Upper lobe of left lung (tissue), 6 donors: ENCODE measurements around the gene KRT74. TPM values are rescaled to one million over a fixed set of nuclear protein-coding genes. Genes with fewer than 3 reads are reported as not detected.

Experiments used
- ATAC-seq, 2 donors: fragments of 200-7000 bp; cut with Tn5 transposase; one replicate each; pipeline ENCODE4 v1.9.1; 2022; ENCODE audit warnings: mild to moderate bottlenecking in 2 of 2, moderate library complexity in 2 of 2; ENCODE audit not compliant: low FRiP score in 2 of 2
- DNase-seq, 2 donors: peaks; one replicate each; pipeline ENCODE4 v3.0.0-alpha.2; 2019 to 2020
- H3K27ac ChIP-seq, 4 donors: fragments of 200-600 bp; sonication (generic); one replicate each; pipeline ENCODE4 v1.5.1; 2016 to 2019
- H3K27me3 ChIP-seq, 4 donors: fragments of 200-600 bp; sonication (generic); one replicate each; pipeline ENCODE4 v1.5.1; 2017 to 2019
- H3K36me3 ChIP-seq, 4 donors: fragments of 200-600 bp; sonication (generic); one replicate each; pipeline ENCODE4 v1.5.1; 2016 to 2019
- H3K4me1 ChIP-seq, 4 donors: fragments of 200-600 bp; sonication (generic); one replicate each; pipeline ENCODE4 v1.5.1; 2018 to 2019
- H3K4me3 ChIP-seq, 4 donors: fragments of 200-600 bp; sonication (generic); one replicate each; pipeline ENCODE4 v1.5.1; 2017 to 2019; ENCODE audit warnings: mild to moderate bottlenecking in 2 of 4, moderate library complexity in 1 of 4
- H3K9me3 ChIP-seq, 4 donors: fragments of 200-600 bp; sonication (generic); one replicate each; pipeline ENCODE4 v1.5.1; 2018 to 2019
- EP300 ChIP-seq, 4 donors: sonication (generic); formaldehyde crosslinking; IDR thresholded peaks; one replicate each; pipeline ENCODE4 v1.5.1; 2017; ENCODE audit warnings: antibody characterized with exemption in 4 of 4, control low read depth in 2 of 4
- POLR2A ChIP-seq, 4 donors: fragments of 450-650 bp; IDR thresholded peaks; one replicate each; pipeline ENCODE4 v1.5.1; 2016 to 2017; ENCODE audit warnings: antibody characterized with exemption in 4 of 4, mild to moderate bottlenecking in 2 of 4
- POLR2AphosphoS5 ChIP-seq, 2 donors: sonication (generic); formaldehyde crosslinking; IDR thresholded peaks; one replicate each; pipeline ENCODE4 v1.5.1; 2017; ENCODE audit warnings: antibody characterized with exemption in 2 of 2
- WGBS, 2 donors: methylation state at CpG; one replicate each; pipeline ENCODE4 v1.1.5; 2017 to 2018; 5-methylcytosine and 5-hydroxymethylcytosine counted together
- total RNA-seq, 6 donors: library from RNA; depleted of rRNA in 4 of 6; stranded (reverse); fragments of >200 nt in 4 of 6; gene quantifications; one replicate each; pipeline versions ENCODE4 v1.1.0 to v1.2.1, GENCODE V29; 2016 to 2021
- TF ChIP-seq, protein P1 (sequence below), 6 experiments: fragments of 450-650 bp in 4 of 6; fragments of 200-600 bp in 2 of 6; sonication (generic) in 2 of 6; IDR thresholded peaks; one replicate each; pipeline ENCODE4 v1.5.1; 2016 to 2019; ENCODE audit warnings: antibody characterized with exemption in 6 of 6
- donor health status: DM: no; HTN: no; CAD: no; lungs with moderate emphysema.
- donor health status: DM: no; HTN: yes; CAD: no; lungs with severe emphysema.

KRT74 gene
- total RNA-seq, 6 donors from 2014 or later, result not detected

DNA sequence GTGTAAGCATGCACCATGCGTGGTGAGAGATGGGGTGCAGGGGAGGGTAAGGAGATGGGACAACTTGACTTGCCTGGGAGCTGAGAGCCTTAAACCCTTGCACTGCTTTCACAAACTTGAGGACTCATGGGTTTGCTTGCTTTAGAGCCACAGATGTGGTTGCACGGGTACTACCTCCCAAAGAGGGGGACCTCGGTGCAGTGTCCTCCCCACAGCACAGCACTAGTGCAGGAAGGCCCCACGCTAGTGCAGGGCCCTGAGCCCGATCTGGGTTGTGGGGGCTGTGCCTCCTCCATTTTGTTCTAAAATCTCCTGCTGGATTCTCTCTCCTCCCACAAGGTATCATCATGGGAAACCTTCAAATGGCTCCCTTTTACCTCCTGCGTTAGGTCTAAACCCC lies 16.4 kb upstream of the KRT74 start:
- DNase-seq (no peak), ATAC-seq (no peak)
- Histone ChIP-seq H3K4me3 (no peak overlapping the region), H3K27ac (no peak overlapping the region), H3K27me3 (no peaks in the 10 kb centered on the region), H3K9me3 (no peaks in the 10 kb centered on the region), H3K4me1 (no peaks in the 10 kb centered on the region), H3K36me3 (no peaks in the 10 kb centered on the region)
- TF ChIP-seq POLR2AphosphoS5 (IDR thresholded peaks at IDR 0.05) (no peak), POLR2A (IDR thresholded peaks at IDR 0.05) (no peak), EP300 (IDR thresholded peaks at IDR 0.05) (no peak)
- TF ChIP-seq, protein P1, sequence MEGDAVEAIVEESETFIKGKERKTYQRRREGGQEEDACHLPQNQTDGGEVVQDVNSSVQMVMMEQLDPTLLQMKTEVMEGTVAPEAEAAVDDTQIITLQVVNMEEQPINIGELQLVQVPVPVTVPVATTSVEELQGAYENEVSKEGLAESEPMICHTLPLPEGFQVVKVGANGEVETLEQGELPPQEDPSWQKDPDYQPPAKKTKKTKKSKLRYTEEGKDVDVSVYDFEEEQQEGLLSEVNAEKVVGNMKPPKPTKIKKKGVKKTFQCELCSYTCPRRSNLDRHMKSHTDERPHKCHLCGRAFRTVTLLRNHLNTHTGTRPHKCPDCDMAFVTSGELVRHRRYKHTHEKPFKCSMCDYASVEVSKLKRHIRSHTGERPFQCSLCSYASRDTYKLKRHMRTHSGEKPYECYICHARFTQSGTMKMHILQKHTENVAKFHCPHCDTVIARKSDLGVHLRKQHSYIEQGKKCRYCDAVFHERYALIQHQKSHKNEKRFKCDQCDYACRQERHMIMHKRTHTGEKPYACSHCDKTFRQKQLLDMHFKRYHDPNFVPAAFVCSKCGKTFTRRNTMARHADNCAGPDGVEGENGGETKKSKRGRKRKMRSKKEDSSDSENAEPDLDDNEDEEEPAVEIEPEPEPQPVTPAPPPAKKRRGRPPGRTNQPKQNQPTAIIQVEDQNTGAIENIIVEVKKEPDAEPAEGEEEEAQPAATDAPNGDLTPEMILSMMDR (IDR thresholded peaks at IDR 0.05), result no peak
- WGBS, 2 donors, result 84 to 93% methylated on average over 6 of the region's 6 CpGs

DNA sequence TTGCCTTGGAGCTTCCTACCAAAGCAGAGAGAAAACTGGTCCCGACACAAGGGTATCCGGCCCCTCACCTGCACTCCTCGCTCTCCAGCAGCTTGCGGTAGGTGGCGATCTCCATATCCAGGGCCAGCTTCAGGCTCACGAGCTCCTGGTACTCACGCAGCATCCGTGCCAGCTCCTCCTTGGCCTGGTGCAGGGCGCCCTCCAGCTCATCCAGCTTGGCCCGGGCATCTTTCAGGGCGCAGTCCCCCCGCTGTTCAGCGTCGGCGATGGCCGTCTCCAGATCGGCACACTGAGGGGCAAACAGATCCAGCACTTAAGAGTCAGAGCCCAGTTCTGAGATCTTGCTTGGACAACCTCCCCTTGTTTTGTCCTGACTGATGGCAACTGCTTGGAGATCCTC lies 13.9 kb upstream of the KRT74 start:
- H3K27ac ChIP-seq, result no peak overlapping the region
- H3K9me3 ChIP-seq, result no peaks in the 10 kb centered on the region
- WGBS, 2 donors, result 82 to 89% methylated on average over 15 to 17 of the region's 17 CpGs
- no peaks in the 10 kb centered on the region for H3K27me3 ChIP-seq
- no peak for ATAC-seq
- H3K36me3 ChIP-seq, result no peaks in the 10 kb centered on the region
- TF ChIP-seq, protein P1 (IDR thresholded peaks at IDR 0.05), result no peak
- TF ChIP-seq POLR2AphosphoS5 (IDR thresholded peaks at IDR 0.05) (no peak), POLR2A (IDR thresholded peaks at IDR 0.05) (no peak), EP300 (IDR thresholded peaks at IDR 0.05) (no peak)
- DNase-seq, result no peak
- no peaks in the 10 kb centered on the region for H3K4me1 ChIP-seq
- no peak overlapping the region for H3K4me3 ChIP-seq

DNA sequence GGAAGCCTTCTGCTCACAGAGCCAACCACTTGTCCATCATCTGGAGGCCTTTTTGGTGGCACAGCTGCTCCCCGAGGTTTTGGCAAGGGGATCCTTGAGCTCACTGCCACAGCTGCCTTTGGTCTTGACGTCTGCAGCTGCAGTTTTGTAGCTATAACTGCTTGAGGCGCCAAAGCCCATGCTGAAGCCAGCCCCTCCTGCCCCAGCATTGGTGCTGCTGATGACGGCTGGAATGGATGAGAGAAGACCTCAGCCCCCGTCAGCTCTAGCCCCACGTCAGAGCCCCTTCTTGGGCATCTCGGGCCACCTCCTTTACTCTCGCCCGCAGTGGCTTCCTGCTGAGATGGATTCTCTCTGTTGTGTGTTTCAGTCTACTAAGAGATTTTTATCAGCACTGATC lies 12.3 kb upstream of the KRT74 start:
- H3K27me3 ChIP-seq, result no peaks in the 10 kb centered on the region
- no peak overlapping the region for H3K27ac ChIP-seq
- ATAC-seq, result no peak
- H3K4me1 ChIP-seq, result no peaks in the 10 kb centered on the region
- no peak overlapping the region for H3K4me3 ChIP-seq
- no peak for DNase-seq
- WGBS, 2 donors, result 72 to 77% methylated on average over 7 to 9 of the region's 9 CpGs
- H3K36me3 ChIP-seq, result no peaks in the 10 kb centered on the region
- TF ChIP-seq POLR2AphosphoS5 (IDR thresholded peaks at IDR 0.05), result no peak
- no peak for TF ChIP-seq EP300 (IDR thresholded peaks at IDR 0.05)
- no peak for TF ChIP-seq POLR2A (IDR thresholded peaks at IDR 0.05)
- TF ChIP-seq, protein P1 (IDR thresholded peaks at IDR 0.05), result no peak
- no peaks in the 10 kb centered on the region for H3K9me3 ChIP-seq

DNA sequence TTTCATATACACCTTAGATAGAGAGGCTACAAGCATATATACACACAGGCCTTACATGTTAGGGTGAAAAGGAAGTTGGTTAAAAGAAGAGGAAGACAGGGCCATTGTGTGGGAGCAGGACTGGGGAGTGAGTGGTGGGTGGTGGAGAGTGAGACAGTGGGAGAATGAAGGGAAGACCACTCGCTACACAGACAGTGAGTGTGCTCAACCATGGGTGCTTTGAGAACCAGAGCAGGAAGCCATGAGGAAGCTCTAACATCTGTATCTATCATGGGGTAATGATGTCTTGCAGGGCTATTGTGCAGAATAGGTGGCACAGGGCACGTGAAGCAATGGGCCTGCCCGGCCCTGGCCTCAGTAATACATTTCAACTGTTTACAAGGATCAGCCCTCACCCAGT lies 11.4 kb upstream of the KRT74 start:
- H3K27me3 ChIP-seq, result no peaks in the 10 kb centered on the region

More for the DNA sequence above, 11.4 kb upstream of the KRT74 start:
- Histone ChIP-seq H3K9me3 (no peaks in the 10 kb centered on the region), H3K4me1 (no peaks in the 10 kb centered on the region), H3K4me3 (no peak overlapping the region), H3K36me3 (no peaks in the 10 kb centered on the region), H3K27ac (no peak overlapping the region)
- ATAC-seq (no peak), DNase-seq (no peak)
- TF ChIP-seq POLR2A (IDR thresholded peaks at IDR 0.05) (no peak), EP300 (IDR thresholded peaks at IDR 0.05) (no peak), POLR2AphosphoS5 (IDR thresholded peaks at IDR 0.05) (no peak)
- TF ChIP-seq, protein P1 (IDR thresholded peaks at IDR 0.05), result no peak
- 81 to 85% methylated on average over 3 of the region's 3 CpGs for WGBS, 2 donors
